Measurements from ENCODE around the gene PCDHA9.

The PCDHA9 gene

DNA sequence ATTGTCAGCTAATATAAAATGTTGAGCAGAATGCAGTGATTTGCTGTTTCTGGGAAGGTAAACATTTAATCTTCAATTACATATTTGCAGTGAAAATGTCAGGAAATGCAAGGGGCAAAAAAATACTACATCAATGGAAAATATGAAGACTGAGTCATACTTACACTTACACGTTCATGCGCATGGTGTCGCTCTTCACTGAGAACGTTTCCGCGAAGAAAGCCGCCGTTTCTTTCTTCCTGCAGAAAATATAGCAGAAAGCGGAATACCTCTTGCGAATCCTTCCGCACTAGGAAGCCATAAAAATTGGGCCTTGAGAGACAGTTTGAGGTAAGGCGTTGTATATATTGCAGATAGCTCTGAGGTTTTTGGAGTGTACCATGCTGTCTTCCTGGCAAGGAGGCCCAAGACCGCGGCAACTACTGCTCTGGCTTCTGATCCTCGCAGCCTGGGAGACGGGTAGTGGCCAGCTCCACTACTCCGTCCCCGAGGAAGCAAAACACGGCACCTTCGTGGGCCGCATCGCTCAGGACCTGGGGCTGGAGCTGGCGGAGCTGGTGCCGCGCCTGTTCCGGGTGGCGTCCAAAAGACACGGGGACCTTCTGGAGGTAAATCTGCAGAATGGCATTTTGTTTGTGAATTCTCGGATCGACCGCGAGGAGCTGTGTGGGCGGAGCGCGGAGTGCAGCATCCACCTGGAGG, 33.9 kb downstream of the PCDHA9 start, which contains the start of gene PCDHA13:
TSS of gene PCDHA13 (plus strand) at position 236 of the 702 bp plus-strand sequence. CDS start at position 381, 145 bp downstream.
- no peak for DNase-seq

DNA sequence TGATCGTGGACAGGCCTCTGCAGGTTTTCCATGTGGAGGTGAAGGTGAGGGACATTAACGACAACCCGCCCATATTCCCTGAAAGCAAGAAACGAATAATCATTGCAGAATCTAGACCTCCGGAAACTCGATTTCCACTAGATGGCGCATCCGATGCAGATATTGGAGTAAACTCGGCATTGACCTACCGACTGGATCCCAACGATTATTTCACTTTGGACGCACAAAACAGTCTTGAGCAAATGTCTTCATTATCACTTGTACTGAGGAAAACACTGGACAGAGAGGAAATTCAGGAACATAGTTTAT, 34.4 kb downstream of the PCDHA9 start:
- no peak for DNase-seq

DNA sequence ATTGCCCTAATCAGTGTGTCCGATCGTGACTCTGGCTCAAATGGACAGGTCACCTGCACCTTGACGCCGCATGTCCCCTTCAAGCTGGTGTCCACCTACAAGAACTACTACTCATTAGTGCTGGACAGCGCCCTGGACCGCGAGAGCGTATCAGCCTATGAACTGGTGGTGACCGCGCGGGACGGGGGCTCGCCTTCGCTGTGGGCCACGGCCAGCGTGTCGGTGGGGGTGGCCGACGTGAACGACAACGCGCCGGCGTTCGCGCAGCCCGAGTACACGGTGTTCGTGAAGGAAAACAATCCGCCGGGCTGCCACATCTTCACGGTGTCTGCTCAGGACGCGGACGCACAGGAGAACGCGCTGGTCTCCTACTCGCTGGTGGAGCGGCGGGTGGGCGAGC, 35.2 kb downstream of the PCDHA9 start:
- DNase-seq, result no peak

DNA sequence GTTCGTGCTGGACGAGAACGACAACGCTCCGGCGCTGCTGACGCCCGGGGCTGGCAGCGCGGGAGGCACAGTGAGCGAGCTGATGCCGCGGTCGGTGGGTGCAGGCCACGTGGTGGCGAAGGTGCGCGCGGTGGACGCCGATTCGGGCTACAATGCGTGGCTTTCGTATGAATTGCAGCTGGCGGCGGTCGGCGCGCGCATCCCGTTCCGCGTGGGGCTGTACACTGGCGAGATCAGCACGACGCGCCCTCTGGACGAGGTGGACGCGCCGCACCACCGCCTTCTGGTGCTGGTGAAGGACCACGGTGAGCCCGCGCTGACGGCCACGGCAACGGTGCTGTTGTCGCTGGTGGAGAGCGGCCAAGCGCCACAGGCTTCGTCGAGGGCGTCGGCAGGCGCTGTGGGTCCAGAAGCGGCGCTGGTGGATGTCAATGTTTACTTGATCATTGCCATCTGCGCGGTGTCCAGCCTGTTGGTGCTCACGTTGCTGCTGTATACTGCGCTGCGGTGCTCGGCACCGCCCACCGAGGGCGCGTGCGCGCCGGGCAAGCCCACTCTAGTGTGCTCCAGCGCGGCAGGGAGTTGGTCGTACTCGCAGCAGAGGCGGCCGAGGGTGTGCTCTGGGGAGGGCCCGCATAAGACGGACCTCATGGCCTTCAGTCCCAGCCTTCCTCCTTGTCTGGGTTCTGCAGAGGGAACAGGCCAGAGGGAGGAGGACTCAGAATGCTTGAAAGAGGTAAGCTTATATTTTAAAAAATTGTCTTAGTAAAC, 35.9 kb downstream of the PCDHA9 start:
- no peak for DNase-seq

Data from cerebellar nuclear complex (tissue), 1 donor.